ENCODE results near the gene KRTAP4-16. TPM values are rescaled to one million over a fixed set of nuclear protein-coding genes. Genes with fewer than 3 reads are reported as not detected.
"Not testable (repeated sequence)": the region's sequence is repeated elsewhere in the genome, so short reads cannot be mapped to it uniquely, and the experiment has no call there.

KRTAP4-16 gene
- total and polyA plus RNA-seq, 7 donors = not detected

DNA sequence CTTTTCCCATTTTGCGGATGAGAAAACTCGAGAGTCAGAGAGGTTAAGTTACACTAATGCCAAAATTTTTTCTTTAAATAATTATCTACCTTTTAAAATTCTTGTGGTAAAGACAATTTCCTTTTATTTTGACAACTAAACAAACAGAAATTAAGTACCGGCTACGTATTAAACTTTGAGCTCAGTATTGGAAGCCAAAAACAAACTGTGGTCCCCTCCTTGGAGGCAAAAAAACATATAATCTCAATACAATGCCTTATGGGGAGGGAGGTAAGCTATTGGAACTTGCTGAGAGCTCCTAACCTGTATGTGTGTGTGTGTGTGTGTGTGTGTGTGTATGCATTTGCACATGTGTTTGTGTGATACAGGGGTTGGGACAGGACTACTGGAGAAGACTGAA, 38.6 kb downstream of the KRTAP4-16 start:
- H3K27me3 ChIP-seq (ENCODE audit: insufficient read depth in 3 of 3, low read length in 2 of 3) = peaks cover 0 to 18% (median 1%) of the 10 kb centered on the region in 3 donors

DNA sequence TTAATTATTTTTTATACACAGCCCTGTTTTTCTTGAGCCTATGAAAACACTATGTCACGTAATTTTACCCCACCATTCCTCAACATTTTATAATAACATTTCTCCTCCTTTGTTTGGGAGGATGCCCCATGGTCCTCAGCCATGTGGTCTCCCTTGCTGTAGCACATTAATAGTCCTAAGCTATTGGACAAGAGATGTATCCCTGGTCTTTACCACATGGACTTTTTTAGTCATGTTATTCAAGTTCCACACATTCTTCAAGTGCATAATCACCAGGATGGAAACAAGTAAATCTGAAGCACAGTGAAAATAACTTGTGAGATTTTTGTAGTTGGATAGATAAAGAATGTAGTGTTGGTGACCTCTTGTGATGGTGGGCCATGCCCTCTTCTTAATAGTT, 40.0 kb downstream of the KRTAP4-16 start:
- peaks cover 0 to 31% (median 1%) of the 10 kb centered on the region in 3 donors for H3K27me3 ChIP-seq (ENCODE audit: insufficient read depth in 3 of 3, low read length in 2 of 3)

More for the DNA sequence above, 38.6 kb downstream of the KRTAP4-16 start:
- DNase-seq = no peak
- TF ChIP-seq, protein P1, sequence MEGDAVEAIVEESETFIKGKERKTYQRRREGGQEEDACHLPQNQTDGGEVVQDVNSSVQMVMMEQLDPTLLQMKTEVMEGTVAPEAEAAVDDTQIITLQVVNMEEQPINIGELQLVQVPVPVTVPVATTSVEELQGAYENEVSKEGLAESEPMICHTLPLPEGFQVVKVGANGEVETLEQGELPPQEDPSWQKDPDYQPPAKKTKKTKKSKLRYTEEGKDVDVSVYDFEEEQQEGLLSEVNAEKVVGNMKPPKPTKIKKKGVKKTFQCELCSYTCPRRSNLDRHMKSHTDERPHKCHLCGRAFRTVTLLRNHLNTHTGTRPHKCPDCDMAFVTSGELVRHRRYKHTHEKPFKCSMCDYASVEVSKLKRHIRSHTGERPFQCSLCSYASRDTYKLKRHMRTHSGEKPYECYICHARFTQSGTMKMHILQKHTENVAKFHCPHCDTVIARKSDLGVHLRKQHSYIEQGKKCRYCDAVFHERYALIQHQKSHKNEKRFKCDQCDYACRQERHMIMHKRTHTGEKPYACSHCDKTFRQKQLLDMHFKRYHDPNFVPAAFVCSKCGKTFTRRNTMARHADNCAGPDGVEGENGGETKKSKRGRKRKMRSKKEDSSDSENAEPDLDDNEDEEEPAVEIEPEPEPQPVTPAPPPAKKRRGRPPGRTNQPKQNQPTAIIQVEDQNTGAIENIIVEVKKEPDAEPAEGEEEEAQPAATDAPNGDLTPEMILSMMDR (IDR thresholded peaks at IDR 0.05) = no peak
- Histone ChIP-seq H3K4me1 (no peaks in the 10 kb centered on the region), H3K36me3 (ENCODE audit: insufficient read depth in 1 of 2, low read depth in 1 of 2) (no peaks in the 10 kb centered on the region), H3K9me3 (no peaks in the 10 kb centered on the region), H3K27ac (no peak overlapping the region), H3K4me3 (no peak overlapping the region)
- ATAC-seq = no peak
- 83 to 88% (median 87%) methylated on average over 4 of the region's 4 CpGs for WGBS, 3 donors
- intact Hi-C loops (cut with DNase I) = no loop called here

DNA sequence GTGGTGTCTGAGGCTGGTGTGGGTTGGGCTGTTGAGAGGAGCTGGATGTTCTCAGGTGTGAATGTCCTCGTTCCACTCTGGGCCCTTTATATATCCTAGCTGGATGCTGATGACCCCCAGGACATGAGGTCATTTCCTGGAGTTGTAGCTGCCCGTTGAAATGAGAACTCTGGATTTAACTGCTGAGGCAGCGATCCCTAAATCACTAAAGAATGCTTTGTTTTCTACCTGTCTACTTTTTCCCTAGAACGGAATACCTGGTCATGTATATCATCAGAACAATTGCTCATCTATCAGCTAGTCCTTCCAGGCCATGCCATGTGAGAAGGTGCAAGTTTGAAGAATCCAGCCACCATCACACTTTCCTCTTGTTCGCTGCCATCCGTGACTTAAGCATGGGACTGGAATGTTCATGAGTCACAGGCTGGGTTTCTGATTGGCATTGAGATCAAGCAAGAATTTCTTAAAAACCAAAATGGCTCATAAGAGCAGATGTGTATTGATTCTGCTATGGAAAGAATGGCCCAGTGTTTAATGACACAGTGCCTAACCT, 41.9 kb downstream of the KRTAP4-16 start, which contains the start of gene KRTAP2-3:
Gene KRTAP2-3 (minus strand): TSS at position 63 of the 553 bp plus-strand sequence. CDS start 64 bp downstream, outside the sequence.
- 52 to 55% (median 55%) methylated on average over 6 of the region's 6 CpGs for WGBS, 3 donors
- no peaks in the 10 kb centered on the region for H3K4me1 ChIP-seq
- H3K27me3 ChIP-seq (ENCODE audit: insufficient read depth in 3 of 3, low read length in 2 of 3) = peaks cover 0 to 47% (median 1%) of the 10 kb centered on the region in 3 donors
- TF ChIP-seq, protein P1 (IDR thresholded peaks at IDR 0.05) = no peak
- peaks cover 4% of the 10 kb centered on the region for H3K9me3 ChIP-seq
- H3K36me3 ChIP-seq (ENCODE audit: insufficient read depth in 1 of 2, low read depth in 1 of 2) = no peaks in the 10 kb centered on the region
- no peak for ATAC-seq
- no peak within 1 kb of the TSS for H3K27ac ChIP-seq
- intact Hi-C loops (cut with DNase I) = no loop called here
- no peak within 1 kb of the TSS for H3K4me3 ChIP-seq
- no peak for DNase-seq

More for the DNA sequence above, 40.0 kb downstream of the KRTAP4-16 start:
- intact Hi-C loops (cut with DNase I) = no loop called here
- no peaks in the 10 kb centered on the region for H3K4me1 ChIP-seq
- ATAC-seq (no peak), DNase-seq (no peak)
- H3K9me3 ChIP-seq = peaks cover 4% of the 10 kb centered on the region
- no peak overlapping the region for H3K4me3 ChIP-seq
- H3K27ac ChIP-seq = no peak overlapping the region
- TF ChIP-seq, protein P1 (IDR thresholded peaks at IDR 0.05) = no peak
- 65 to 77% (median 67%) methylated on average over 1 of the region's 1 CpG for WGBS, 3 donors
- H3K36me3 ChIP-seq (ENCODE audit: insufficient read depth in 1 of 2, low read depth in 1 of 2) = no peaks in the 10 kb centered on the region

DNA sequence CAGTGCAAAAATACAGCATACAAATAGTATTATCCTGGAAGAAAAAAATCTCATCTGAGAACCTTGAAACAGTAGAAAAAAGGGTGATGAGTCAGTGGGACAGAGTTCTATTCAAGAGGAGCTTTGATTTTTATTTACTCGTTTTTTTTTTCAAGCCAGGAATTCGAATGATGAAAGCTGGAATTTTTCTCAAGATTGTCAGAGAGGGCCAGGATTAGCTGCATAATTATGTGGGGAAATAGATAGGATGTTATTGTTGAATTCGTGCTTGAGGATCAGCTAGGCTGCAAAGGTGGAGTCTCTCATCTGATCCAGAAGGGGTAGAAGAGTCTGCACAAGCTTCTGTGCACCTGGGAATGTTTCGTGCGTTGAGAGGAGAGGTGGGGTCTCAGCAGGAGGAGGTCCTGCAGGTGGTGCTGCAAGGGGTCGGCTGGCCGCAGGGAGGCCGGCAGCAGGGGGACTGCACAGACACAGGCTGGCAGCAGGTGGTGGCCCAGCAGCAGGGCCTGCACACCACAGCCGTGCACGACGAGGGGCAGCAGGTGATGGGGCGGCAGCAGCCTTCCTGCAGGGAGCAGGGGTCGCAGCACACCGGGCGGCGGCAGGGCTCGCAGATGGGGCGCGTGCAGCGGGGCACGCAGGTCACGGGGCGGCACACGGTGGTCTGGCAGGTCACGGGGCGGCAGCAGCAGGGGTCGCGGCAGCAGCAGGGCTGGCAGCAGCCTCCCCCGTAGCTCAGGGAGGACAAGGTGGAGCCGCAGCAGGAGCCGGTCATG, 42.5 kb downstream of the KRTAP4-16 start:
- ATAC-seq; H3K4me1 ChIP-seq; DNase-seq; H3K9me3 ChIP-seq; H3K36me3 ChIP-seq (ENCODE audit: insufficient read depth in 1 of 2, low read depth in 1 of 2); H3K4me3 ChIP-seq; intact Hi-C loops (cut with DNase I); H3K27ac ChIP-seq: not testable (repeated sequence)
- H3K27me3 ChIP-seq (ENCODE audit: insufficient read depth in 3 of 3, low read length in 2 of 3) = peaks cover 0 to 47% (median 0%) of the 10 kb centered on the region in 3 donors
- 26 to 34% (median 29%) methylated on average over 10 of the region's 31 CpGs for WGBS, 3 donors

DNA sequence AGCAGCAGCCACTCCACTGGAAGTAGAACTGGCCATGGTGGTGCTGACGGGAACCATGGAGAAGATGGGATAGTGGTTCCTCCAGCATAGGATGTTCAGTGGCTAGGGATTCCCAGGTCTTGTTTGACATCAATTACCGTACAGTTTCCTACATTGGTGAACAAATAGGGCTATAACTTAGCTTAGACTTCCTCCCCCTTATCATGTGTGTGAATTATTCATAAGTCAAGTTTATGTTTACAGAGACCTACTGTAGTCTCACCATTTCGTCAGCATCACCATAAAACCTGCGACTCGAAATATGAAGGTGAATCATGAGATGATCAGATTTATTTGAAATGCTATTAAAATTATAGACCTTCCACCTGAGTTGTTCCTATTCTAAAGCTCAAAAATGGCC, 43.3 kb downstream of the KRTAP4-16 start:
- WGBS, 3 donors = 88 to 91% (median 89%) methylated on average over 5 of the region's 5 CpGs
- intact Hi-C loops (cut with DNase I) = no loop called here

More for the DNA sequence above, 43.3 kb downstream of the KRTAP4-16 start:
- no peaks in the 10 kb centered on the region for H3K4me1 ChIP-seq
- ATAC-seq (no peak), DNase-seq (no peak)
- no peaks in the 10 kb centered on the region for H3K36me3 ChIP-seq (ENCODE audit: insufficient read depth in 1 of 2, low read depth in 1 of 2)
- peaks cover 4% of the 10 kb centered on the region for H3K9me3 ChIP-seq
- H3K27ac ChIP-seq = no peak overlapping the region
- TF ChIP-seq, protein P1 (IDR thresholded peaks at IDR 0.05) = no peak
- H3K27me3 ChIP-seq (ENCODE audit: insufficient read depth in 3 of 3, low read length in 2 of 3) = peaks cover 0 to 47% (median 0%) of the 10 kb centered on the region in 3 donors
- H3K4me3 ChIP-seq = no peak overlapping the region
